K562 (cell line): ENCODE measurements around the gene FABP2. TPM values are rescaled to one million over a fixed set of nuclear protein-coding genes. Genes with fewer than 3 reads are reported as not detected.
"Not testable (repeated sequence)": the region's sequence is repeated elsewhere in the genome, so short reads cannot be mapped to it uniquely, and the experiment has no call there.

Experiments used
- ATAC-seq: fragments of 200-7000 bp; cut with Tn5 transposase; 3 replicates; pipeline ENCODE4 v1.9.1; 2020; ENCODE audit warnings: moderate library complexity
- BruUV-seq: library from RNA; stranded (reverse); fragments of 400-500 nt; replicated peaks from 2 replicates; lab custom pipeline; 2021; lab: Mats Ljungman, UMichigan
- CTCF ChIA-PET: fragments of 300-600 bp; formaldehyde crosslinking; extraction: SDS; loops from one replicate; lab custom pipeline; 2021; ENCODE audit warnings: low intra/inter-chr PET ratio; lab: Yijun Ruan, JAX
- POLR2A ChIA-PET: fragments of 300-600, 350-650 bp; sonication (Branson Sonifier 250); formaldehyde crosslinking; extraction: SDS; loops from one replicate; lab custom pipeline; 2021; ENCODE audit warnings: antibody characterized with exemption, inconsistent platforms; lab: Yijun Ruan, JAX
- DNase-seq, 4 experiments: peaks; one replicate each; pipeline versions ENCODE4 v3.0.0 to v3.0.0-alpha.2; 2011 to 2018; ENCODE audit warnings: low spot score in 3 of 4, mixed read lengths in 3 of 4; ENCODE audit errors: extremely low read depth in 1 of 4
- FAIRE-seq: peaks from 2 replicates; lab custom pipeline; 2011; peaks lifted over from hg19 to GRCh38; lab: Jason Lieb, UNC
- H2AFZ ChIP-seq: 2 replicates; pipeline ENCODE4 v1.6.0; 2011; ENCODE audit warnings: low read depth, low read length, control low read depth, inconsistent platforms
- H3K27ac ChIP-seq: fragments of 200-600 bp; 3 replicates; pipeline ENCODE4 v1.8.0; 2011; ENCODE audit warnings: low read depth, mild to moderate bottlenecking, control low read depth, inconsistent platforms, low read length, moderate library complexity, mixed read lengths; ENCODE audit errors: extremely low read depth
- H3K27me3 ChIP-seq, 2 experiments: fragments of 300-600 bp in 1 of 2; 2 replicates in 1 of 2; 3 replicates in 1 of 2; pipeline versions ENCODE4 v1.6.0 to v1.8.0; 2011; ENCODE audit warnings: inconsistent platforms in 2 of 2, low read length in 2 of 2, mild to moderate bottlenecking in 1 of 2, mixed read lengths in 1 of 2, moderate library complexity in 1 of 2; ENCODE audit not compliant: control insufficient read depth in 2 of 2, insufficient read depth in 2 of 2
- H3K36me3 ChIP-seq: fragments of 300-600 bp; 3 replicates; pipeline ENCODE4 v1.8.0; 2011; ENCODE audit warnings: mild to moderate bottlenecking, low read length, inconsistent platforms; ENCODE audit not compliant: control insufficient read depth, insufficient read depth
- H3K4me1 ChIP-seq, 2 experiments: fragments of 200-600 bp in 1 of 2; replicated peaks in 1 of 2; 2 replicates in 1 of 2; 3 replicates in 1 of 2; pipeline versions ENCODE4 v1.5.1 to v1.8.0; 2011; ENCODE audit warnings: inconsistent platforms in 2 of 2, low read length in 2 of 2, mild to moderate bottlenecking in 1 of 2, mixed read lengths in 1 of 2, moderate library complexity in 1 of 2; ENCODE audit not compliant: control insufficient read depth in 2 of 2, insufficient read depth in 2 of 2
- H3K4me2 ChIP-seq: 2 replicates; pipeline ENCODE4 v1.6.1; 2011; ENCODE audit warnings: low read length, control low read depth, inconsistent platforms, mixed read lengths; ENCODE audit not compliant: insufficient read depth
- H3K4me3 ChIP-seq: fragments of 200-600 bp; sonication (generic), shearing (Covaris generic); 2 replicates; pipeline ENCODE4 v1.5.1; 2016; ENCODE audit warnings: control low read depth, inconsistent platforms
- H3K79me2 ChIP-seq: fragments of 200-600 bp; 3 replicates; pipeline ENCODE4 v1.8.0; 2011; ENCODE audit warnings: low read length, inconsistent platforms; ENCODE audit not compliant: control insufficient read depth, insufficient read depth
- H3K9ac ChIP-seq, 2 experiments: 2 replicates each; pipeline versions ENCODE4 v1.6.0 to v1.6.1; 2011; ENCODE audit warnings: low read depth in 2 of 2, low read length in 2 of 2, control low read depth in 1 of 2, inconsistent platforms in 1 of 2, mild to moderate bottlenecking in 1 of 2, mixed read lengths in 1 of 2; ENCODE audit not compliant: insufficient read depth in 1 of 2
- H3K9me1 ChIP-seq: one replicate; pipeline ENCODE4 v1.6.0; 2011; ENCODE audit warnings: inconsistent platforms, mild to moderate bottlenecking, low read length, moderate library complexity; ENCODE audit not compliant: control insufficient read depth, insufficient read depth
- H3K9me3 ChIP-seq: replicated peaks from 2 replicates; pipeline ENCODE4 v1.5.1; 2011; ENCODE audit warnings: low read depth, low read length, inconsistent platforms; ENCODE audit not compliant: control insufficient read depth, insufficient read depth
- H4K20me1 ChIP-seq: replicated peaks from 2 replicates; pipeline ENCODE4 v1.6.1; 2011; ENCODE audit warnings: low read length, inconsistent platforms, mixed read lengths; ENCODE audit not compliant: control insufficient read depth, insufficient read depth
- PYGO2 ChIP-seq: fragments of 450-650 bp; IDR thresholded peaks from 2 replicates; pipeline ENCODE4 v1.6.1; 2016; ENCODE audit warnings: mild to moderate bottlenecking, missing genetic modification characterization, moderate library complexity, missing compliant biosample characterization
- ZKSCAN1 ChIP-seq: fragments of 150-350 bp; IDR thresholded peaks from 2 replicates; pipeline ENCODE4 v1.6.1; 2016; ENCODE audit warnings: low read depth, low read length
- WGBS: fragments of 100-300 bp; shearing (Covaris generic); methylation state at CpG from one replicate; pipeline ENCODE4 v1.1.6; 2016; ENCODE audit warnings: low coverage, mixed read lengths; ENCODE audit not compliant: insufficient coverage; ENCODE audit errors: missing lambda C conversion rate; 5-methylcytosine and 5-hydroxymethylcytosine counted together
- in situ Hi-C: fragments of 300-500 bp; cut with MboI; formaldehyde crosslinking; loops from 4 replicates; pipeline ENCODE4 v1.15.0; 2018; ENCODE audit warnings: inconsistent platforms, mixed read lengths
- intact Hi-C: fragments of 100-400 bp; cut with micrococcal nuclease; formaldehyde crosslinking; loops from 2 replicates; pipeline ENCODE4 v1.14.2; 2022
- polyA plus RNA-seq, 8 experiments: library from polyadenylated mRNA; depleted of rRNA in 4 of 8; stranded (reverse) in 5 of 8; unstranded in 3 of 8; fragments of >200 nt; fragmentation: Nextera tagmentation in 2 of 8; fragmentation: Illumina TruSeq in 1 of 8; extraction: Ambion mirVana in 2 of 8; extraction: Trizol in 1 of 8; gene quantifications; 2 replicates each; pipeline versions ENCODE4 v1.2.1 to v1.2.3, GENCODE V29; 2011 to 2014; ENCODE audit warnings: inconsistent platforms in 1 of 8, missing spikeins in 1 of 8
- total RNA-seq, 7 experiments: library from RNA; depleted of rRNA in 6 of 7; stranded (reverse); fragments of >200 nt in 6 of 7; fragmentation: Illumina TruSeq in 2 of 7; extraction: Trizol in 2 of 7; gene quantifications; 2 replicates each; pipeline versions ENCODE4 v1.2.1 to v1.2.3, GENCODE V29; 2011 to 2021; ENCODE audit warnings: low replicate concordance in 1 of 7
- TF ChIP-seq, protein P1 (sequence below): fragments of 250-450 bp; sonication (Bioruptor Pico); IDR thresholded peaks from 2 replicates; pipeline ENCODE4 v1.5.0; 2021; ENCODE audit warnings: mild to moderate bottlenecking, moderate library complexity

FABP2 gene
- total and polyA plus RNA-seq, 9 of the 15 experiments (the other 6 are each of a cell fraction or from before 2014, with no cell fraction given) = not detected

- BruUV-seq = no TSS peak
- Histone ChIP-seq H4K20me1 (no peaks in the 10 kb centered on the region), H3K4me3 (no peak overlapping the region), H3K4me1 (no peaks in the 10 kb centered on the region), H3K9me3 (no peaks in the 10 kb centered on the region), H3K36me3 (no peaks in the 10 kb centered on the region), H3K4me2 (no peak overlapping the region), H3K9ac (no peak overlapping the region), H2AFZ (no peak overlapping the region), H3K27ac (no peak overlapping the region), H3K27me3 (no peaks in the 10 kb centered on the region), H3K9me1 (no peaks in the 10 kb centered on the region), H3K79me2 (no peaks in the 10 kb centered on the region)
- in situ Hi-C loops = no loop called here
- DNase-seq (no peak), FAIRE-seq (no peak), ATAC-seq (no peak)
- WGBS = 84% methylated on average over 2 of the region's 2 CpGs
- ChIA-PET POLR2A (no interaction called here), CTCF (no interaction called here)
- TF ChIP-seq ZKSCAN1 (no peak), PYGO2 (tag) (no peak)
- TF ChIP-seq, protein P1, sequence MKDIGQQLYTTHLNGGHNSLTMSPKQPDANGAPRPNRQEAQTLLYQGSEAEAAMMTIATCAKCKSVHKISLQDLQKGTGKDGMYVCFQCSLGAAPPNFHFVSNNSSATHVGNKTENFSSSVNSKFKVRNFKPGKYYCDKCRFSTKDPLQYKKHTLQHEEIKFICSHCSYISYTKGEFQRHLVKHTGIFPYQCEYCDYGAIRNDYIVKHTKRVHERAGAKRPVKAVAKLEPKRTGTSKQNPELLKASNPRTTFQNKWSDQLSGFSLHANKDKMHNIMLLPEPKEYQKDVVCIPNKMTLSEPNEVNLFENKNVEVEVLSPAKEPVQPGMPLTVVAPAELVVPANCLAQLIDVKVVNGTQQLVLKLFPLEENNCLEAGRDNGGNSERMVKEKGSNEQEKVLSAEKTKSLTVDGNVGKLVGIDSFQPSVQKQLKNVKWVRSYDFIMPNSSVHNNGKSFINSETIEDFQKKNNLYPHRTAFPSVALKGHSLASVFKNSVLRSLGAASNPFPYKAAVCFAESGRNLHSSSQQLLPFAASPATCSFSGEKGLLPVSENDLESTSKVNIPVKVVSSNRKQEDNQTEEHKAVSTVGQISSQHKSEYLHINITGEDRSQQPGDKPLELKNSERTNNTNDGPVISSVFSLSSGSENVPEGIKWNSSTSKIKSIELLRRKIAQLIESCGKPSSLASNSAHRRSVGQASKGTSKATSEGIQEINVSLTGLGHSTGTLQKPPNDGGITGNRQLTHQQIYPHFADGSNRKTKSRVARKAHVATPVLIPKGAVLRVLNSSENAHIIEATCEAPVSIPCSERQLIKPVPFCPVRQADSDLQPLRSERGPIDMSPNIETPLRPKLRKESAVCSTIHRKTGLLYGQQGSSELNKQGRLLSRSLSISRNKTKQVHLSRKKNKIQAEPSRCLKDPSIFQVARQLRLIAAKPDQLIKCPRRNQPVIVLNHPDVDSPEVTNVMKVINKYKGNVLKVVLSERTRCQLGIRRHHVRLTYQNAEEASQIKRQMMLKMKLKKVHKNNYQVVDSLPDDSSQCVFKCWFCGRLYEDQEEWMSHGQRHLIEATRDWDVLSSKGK (CRISPR knock-in tag) = no peak
- intact Hi-C loops = loop anchor here (10.0 kb wide), 1 partner anchor 147 kb away; the partner anchor contains the start of gene MYOZ2
Measured at GRCh38 chr4:119281393-119281792, 40.5 kb downstream of the FABP2 start.

- intact Hi-C loops = loop anchor here (10.0 kb wide), 1 partner anchor 145 kb away; the partner anchor contains the start of gene MYOZ2
- H3K9me1 ChIP-seq, DNase-seq, H2AFZ ChIP-seq, H3K4me3 ChIP-seq, H3K9ac ChIP-seq, H3K4me1 ChIP-seq, in situ Hi-C loops, ATAC-seq, H4K20me1 ChIP-seq, POLR2A ChIA-PET, H3K27ac ChIP-seq, H3K27me3 ChIP-seq, H3K79me2 ChIP-seq, H3K9me3 ChIP-seq, FAIRE-seq, H3K36me3 ChIP-seq, H3K4me2 ChIP-seq, CTCF ChIA-PET, BruUV-seq: not testable (repeated sequence)
- 83% methylated on average over 3 of the region's 12 CpGs for WGBS
Measured at GRCh38 chr4:119279945-119280344, 42.0 kb downstream of the FABP2 start.

- H3K9me3 ChIP-seq, H3K36me3 ChIP-seq, POLR2A ChIA-PET, FAIRE-seq, H3K79me2 ChIP-seq, ATAC-seq, H3K9ac ChIP-seq, H3K4me2 ChIP-seq, H3K27ac ChIP-seq, H3K4me1 ChIP-seq, intact Hi-C loops, H3K27me3 ChIP-seq, DNase-seq, H2AFZ ChIP-seq, H3K4me3 ChIP-seq, H3K9me1 ChIP-seq, BruUV-seq, in situ Hi-C loops, H4K20me1 ChIP-seq, CTCF ChIA-PET: not testable (repeated sequence)
- WGBS = 58% methylated on average over 4 of the region's 19 CpGs
Measured at GRCh38 chr4:119279541-119279940, 42.4 kb downstream of the FABP2 start.
